HG02763 (cell line): ENCODE data around the gene SPTLC3.

Experiments
- ATAC-seq: cut with Tn5 transposase; IDR thresholded peaks from one replicate; pipeline ENCODE4 v1.9.1; 2021; ENCODE audit warnings: mild to moderate bottlenecking, moderate library complexity; ENCODE audit not compliant: unreplicated experiment

The SPTLC3 gene

DNA sequence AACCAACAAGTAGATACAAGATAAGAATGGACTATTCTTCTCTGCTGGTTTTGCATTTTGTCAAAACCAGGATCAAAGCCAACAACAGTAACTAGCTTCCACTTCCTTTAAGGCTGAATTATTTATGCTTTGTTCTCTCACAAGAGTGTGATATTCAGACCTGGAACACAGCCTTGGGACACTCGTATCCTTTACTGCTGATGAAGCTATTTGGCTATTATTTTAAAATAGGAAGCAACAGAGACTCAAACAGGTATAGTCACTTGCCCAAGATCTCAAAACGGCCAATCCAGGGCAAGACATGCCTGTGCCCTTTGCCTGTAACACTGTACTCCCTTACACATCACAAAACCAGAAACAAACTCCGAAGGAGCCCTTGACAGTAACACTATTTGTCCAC lies 19.9 kb downstream of the SPTLC3 start:
- no peak for ATAC-seq

DNA sequence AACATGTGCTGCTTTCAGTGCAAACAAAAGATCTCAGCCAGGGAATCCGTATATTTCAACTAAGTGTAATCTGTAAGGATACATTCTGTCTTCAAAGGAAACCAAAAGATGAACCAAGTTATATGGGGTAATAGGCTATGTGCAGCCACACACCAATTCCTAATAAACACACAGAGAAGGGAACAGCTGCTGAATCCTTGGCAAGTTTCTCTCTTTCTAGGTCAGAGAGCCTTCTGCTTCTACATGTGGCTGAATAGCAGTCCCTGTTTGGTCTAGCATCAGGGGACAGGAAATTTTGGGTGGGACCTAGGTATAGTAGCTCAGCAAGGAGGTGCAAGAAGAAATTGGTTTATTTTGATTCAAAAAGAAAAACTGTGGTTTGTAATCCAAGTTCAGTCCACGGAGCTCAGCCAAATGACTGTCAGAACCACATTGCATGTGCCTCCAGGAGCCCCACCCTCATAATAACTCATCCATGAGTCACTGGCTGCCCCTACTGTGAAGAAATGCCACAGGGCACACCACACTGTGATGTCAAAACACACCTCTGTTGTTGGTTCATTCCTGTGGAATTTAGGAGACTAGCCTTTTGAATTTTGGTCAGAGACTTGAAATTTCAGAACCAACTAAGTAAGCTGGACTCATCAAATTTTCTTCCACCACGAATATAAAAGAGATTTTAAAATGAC lies 21.1 kb downstream of the SPTLC3 start:
- ATAC-seq, result no peak

DNA sequence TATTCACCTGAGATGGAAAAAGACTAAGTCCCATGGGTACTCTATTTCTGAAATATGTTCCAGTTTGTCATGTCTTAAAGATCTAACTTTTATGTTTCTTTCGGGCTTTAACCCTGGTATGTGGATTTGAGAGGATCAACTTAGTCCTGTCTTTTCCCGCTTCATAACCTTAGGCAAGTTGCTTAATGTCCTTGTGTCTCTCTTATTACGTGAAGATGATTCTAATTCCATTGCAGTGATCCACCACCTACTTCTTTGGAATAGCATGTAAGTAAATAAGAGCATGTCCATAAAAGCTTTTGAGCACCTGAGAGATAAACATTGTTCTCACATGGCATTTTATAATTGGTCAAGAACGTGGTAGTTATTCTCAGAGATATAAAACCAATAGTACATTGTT lies 23.0 kb downstream of the SPTLC3 start:
- no peak for ATAC-seq

DNA sequence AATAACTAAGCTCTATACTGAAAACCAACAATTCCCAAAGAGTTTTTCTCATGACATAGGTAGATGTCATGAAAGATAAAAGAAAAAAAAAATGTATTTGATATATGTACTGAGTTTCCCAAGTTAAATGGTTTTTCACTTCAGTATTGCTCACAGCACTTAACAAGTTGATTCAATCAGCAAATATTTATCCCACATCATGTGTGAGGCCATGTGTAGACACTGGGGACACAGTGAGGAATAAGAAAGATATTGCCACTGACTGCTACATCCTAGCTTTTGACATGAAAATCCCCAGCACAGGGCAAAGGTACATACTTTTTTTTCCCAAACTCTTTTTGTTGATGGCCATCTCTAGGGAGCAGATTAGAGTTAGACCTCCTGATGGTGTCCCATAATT lies 25.3 kb downstream of the SPTLC3 start:
- no peak for ATAC-seq

DNA sequence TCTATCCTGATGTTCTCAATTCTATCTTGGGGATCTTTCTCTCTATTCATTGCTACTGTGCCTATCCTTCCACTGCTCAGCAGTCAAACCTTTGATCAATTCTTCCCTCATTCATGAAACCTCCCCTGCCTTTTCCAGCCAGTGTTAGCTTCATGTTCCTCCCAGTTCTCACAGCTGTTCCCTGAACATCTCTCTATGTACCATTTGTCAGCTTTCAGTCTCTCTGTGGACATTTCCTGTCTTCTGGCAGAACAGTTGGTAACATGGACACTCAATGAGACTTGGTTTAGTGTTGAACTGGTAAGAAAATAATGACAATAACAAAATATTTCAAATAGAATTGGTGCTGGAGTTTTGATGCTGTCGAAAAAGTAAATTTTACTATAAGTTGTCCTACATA lies 26.2 kb downstream of the SPTLC3 start:
- no peak for ATAC-seq

DNA sequence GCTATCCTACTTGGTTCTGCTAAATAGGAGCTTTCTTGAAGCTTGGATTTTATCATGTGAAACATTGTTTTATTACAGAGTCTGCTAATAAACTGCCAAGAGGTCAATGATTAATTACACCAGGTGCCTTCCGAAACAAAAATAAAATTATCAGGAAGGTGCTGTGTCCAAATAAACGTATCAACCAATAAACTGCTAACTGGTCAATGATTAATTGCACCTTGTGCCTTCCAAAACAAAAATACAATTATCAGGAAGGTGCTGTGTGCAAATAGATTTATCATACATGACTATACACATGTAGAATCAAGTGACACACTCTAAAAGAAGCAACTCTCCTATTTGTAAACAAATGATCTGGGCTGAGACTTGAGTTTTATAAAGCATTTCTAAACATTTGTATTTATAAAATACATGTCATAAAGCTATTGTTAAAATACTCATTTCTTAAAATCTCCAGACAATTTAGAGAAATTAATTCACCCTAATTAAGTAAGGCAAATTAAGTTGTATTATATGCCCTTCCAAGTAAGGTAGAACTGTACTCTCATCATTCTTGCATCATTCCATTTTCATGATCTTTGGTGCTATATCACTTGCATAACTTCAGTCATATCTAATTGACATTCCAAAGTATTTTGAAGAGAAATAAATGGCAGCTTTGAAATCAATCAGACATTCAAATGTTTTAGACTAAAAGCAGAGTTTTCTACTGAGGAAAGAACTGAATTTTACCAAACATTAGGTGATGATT lies 26.8 kb downstream of the SPTLC3 start:
- ATAC-seq, result no peak

DNA sequence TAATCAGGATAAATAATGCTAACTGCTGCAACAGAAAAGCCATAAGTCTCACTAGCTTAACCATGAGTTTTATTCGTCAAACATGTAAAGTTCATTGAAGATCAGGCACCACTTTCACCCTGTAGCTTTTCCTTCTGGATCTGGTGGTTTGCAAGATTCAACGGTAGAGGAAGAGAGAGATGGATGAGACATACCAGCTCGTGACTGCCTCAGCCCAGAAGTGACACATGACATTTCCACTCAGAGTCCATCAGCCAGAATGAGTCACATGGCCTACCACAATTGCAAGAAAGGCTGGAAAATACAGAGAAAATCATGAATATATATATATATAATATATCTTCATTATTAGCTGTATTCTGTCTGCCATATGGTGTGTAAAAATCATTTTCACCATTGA lies 29.0 kb downstream of the SPTLC3 start:
- no peak for ATAC-seq

DNA sequence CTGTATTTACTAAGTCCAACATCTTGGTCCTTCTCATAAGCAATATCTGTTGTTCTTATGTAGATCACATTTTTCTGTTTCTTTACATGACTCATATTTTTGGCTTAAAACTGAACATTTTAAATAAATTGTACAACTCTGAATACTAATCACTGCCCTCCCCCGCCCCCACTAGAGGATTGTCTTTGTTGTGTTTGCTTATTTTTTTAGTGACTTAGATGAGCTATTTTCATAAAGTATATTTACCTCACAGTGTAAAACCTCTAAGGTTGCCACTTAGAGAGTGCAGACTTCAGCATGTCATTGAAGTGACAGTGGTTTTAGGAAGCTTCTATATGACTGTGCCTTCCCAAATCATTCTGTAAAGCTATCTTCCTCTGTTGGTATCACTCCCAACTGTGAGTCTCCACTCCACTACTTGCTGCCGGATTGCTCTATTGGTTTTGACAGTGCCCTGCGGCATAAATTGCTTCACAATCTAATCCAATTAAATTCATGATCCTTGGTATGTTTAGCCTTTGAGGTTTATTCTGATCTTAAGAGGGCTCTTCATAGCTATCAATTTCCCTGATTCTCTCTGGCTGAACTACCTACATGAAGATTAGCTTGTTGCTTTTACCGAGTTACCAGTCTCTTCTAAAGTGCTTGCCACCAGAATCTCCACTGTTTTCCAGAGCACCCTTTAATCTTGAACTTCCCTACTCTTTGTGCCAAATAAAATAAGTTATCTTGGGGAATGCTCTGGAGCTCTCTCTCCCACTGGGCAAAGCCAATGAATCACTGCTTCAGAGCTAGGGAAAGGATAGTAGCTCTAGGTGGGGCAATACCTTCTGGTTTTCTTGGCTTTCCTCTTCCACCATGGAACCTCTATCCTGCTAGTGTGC lies 33.0 kb downstream of the SPTLC3 start:
- ATAC-seq, result no peak

DNA sequence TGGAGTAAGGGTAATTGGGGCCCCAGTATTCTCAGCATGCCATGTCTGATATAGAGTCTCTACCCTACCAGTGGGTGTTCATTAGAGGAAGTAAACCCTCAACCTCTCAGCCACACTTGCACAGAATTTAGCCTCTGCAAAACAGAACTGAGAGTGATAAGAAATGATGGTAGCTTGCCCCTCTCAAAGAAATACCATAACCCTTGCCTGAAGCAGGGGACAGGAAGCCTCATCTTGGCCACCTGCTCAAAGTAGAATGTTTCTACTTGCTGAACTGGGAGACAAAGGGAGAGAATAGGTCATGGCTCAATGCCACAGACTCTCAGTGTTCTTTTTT lies 33.7 kb downstream of the SPTLC3 start:
- ATAC-seq, result no peak

DNA sequence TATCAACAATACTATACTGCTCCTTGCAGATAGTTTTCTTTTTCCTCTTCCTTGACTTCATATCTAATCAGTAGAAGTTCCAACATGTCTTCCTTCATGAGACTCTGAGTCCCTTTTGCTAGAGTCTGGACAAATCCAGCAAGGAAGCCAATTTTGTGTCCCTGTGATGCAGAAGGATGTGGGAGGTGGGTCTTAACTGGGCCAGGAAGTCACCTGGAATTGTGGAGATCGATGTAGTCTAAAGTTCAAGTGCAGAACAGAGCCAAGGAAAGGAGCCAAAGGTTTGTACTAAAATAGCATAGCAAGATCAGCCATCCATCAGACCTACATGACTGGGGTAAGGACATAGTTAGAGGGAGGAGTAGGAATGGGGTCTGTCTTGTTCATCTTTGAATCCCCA lies 37.6 kb downstream of the SPTLC3 start:
- ATAC-seq, result no peak

DNA sequence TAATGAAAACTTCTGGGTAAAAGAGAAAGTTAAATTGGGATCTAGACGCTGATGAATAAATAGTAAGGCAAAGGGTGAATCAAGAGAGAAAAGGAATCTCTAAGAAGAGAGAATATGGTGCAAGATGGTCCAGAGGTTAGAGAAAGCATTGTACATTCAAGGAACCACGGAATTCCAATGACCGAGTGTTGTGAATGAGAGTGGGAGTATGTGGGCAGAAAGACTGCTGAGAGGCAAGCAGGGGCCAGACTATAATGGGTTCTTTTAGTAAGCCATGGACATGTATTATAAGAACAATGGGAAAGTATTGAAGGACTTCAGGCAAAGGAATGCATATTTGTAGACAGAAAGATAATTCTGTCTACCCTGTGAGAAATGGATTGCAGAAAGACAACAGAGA lies 45.2 kb downstream of the SPTLC3 start:
- ATAC-seq, result no peak

DNA sequence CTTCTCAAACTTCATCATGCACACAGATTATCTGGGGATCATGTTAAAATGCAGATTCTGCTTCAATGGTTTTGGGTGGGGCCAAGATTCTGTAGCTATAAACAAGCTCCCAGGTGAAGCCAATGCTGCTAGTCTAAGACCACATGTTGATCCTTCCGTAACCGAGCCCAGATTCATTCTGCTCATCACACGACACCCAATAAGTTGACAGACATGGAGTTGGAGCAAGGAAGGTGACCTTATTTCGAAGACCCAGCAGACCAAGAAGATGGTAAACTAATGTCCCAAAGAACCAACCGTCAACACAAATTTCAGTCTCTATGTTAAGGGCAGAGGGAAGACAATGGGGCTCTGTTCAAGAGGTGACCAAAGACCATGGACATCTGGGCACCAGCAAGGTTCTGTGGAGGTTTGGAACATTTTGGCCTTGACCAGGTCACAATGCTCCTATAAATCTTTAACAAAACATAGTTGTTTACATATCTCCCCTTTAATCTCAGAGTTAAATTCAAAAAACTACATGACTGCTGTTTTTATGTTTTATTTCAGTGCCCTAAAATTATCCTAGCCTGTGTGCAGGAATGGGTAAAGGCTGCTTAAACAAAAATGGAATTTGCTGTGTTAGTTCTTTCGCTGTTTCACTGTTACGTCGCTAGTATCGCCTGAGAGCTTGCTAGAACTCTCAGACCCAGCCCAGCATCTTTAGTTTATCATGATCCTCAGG lies 50.1 kb downstream of the SPTLC3 start:
- ATAC-seq, result no peak

DNA sequence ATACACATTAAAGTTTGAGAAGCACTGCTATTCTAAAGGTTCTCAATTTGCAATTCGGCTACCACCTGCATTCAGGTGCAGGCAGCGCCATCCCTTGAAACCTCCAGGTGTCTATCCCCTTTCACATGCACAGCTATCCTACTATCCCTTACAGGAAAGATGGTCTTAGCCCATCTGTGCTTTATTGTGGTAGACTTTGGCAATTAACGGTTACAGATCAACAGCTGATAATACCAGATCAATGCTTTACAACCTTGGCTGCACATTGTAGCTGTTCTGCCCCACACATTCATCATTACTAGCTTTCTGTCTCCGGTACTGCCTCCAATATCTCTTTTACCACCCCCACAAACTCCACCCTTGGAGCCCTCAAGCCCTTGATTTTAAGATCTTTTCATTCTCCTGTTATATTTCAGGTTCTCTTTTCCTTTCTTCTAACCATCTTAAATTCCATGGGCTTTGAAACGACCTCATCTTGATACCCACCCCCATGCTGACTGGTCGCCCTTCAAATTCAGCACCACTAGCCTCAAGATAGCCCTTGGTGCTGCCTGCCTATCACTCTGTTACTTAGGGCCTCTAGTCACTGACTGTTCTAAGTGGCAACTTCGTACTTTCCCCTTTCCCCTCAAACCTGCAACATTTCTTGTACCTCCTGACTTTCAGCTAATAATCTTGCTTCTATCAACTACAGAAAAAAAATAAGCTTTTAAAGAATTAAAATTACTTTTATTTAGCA lies 50.8 kb downstream of the SPTLC3 start:
- no peak for ATAC-seq

DNA sequence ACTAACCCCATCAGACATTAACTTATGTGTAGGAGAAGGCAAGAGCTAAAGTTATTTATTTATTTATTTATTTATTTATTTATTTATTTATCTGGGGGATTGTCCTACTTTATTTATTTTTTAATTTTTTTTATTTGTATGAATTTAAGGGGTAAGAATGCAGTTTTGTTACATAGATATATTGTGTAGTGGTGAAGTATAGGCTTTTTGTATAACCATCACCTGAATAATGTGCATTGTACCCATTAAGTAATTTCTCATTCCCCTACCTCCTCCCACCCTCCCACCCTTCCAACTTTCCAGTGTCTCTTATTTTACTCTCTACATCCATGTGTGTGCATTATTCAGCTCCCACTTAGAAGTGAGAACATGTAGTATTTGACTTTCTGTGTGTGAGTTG lies 51.6 kb downstream of the SPTLC3 start:
- no peak for ATAC-seq

DNA sequence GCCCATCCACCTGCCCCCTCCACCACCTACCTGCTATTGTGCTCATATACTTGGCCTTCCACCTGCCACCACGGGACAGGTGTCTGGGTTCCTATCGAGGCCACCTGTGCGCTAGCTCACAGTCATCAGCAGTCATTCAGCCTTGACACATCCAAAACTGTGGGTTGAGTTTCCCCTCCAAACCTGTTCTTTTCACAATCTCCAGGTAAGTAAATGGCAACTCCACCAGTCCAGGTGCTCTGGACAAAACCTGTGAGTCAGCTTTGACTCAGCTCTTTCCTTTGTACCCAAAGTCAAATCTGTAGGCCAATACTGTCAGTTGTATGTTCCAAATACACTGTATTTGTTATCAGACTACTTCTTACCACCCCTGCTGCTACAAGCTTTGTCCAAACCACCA lies 52.6 kb downstream of the SPTLC3 start:
- no peak for ATAC-seq

DNA sequence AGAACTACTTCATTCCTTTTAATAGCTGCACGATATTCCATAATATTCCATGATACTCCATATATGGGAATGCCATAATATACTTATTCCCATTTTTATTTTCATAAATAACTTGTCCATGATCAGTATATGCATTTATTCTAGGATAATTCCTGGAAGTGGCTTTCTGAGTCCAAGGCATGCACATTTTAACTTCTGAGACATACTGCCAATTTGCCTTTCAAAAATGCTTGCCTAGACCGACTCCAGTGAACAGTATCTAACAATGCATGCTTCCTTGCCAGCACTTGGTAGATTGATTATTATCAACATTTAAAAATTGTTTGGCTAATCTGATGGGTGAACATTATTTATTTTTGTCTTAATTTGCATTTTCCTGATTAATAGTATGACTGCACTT lies 54.0 kb downstream of the SPTLC3 start:
- ATAC-seq, result no peak

DNA sequence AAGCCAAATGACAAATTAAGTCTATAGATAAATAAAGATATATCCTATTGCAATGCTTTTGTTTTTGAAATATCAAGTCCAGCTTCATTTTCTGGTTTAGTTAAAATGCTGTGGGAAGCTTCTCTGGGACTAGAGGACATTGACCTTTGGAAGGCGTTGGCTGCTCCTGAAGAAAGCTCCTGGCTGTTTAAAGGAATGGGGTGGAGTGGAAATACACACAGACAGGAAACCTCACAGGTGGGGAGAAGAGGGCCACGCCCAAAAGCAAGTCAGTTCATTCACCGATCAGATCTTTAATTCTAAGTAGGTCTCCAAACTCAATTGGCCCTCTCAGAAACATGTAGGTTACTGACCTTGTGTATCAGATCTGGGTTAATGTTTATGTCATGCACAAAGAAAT lies 59.6 kb downstream of the SPTLC3 start:
- ATAC-seq, result no peak

DNA sequence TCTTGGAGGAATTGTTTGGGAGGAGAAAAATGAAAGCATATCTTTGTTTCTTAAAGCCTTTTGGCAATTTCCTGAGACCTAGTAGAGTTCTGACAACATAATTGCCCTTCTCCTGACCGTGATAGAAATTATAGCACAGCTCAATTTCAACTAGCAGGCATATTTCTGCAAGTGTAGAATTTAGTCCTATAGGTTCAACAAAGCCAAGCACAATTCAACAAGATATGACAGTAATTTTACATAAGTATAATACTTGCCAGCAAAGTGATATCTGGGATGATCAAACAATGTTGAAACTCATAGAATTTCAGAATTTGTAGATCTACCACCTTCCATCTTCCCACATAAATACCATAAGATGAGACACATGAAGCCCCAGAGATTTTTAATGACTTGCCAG lies 73.1 kb downstream of the SPTLC3 start:
- no peak for ATAC-seq

DNA sequence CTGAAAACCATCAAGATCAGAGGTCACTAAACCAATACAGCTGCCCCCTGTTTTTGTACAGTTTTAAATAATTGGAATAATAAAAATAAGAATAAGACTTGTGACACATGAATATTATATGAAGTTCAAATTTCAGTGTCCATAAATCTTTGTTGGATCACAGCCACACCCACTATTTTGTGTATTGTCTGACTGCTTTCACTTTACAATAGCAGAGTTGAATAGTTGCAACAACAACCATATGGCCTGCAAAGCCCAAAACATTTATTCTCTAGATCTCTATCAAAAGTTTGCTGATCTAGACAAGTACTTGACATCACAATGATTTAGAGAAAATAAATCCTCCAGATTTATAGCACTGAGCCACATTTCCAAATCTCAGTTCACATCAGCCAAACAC lies 73.6 kb downstream of the SPTLC3 start:
- no peak for ATAC-seq

DNA sequence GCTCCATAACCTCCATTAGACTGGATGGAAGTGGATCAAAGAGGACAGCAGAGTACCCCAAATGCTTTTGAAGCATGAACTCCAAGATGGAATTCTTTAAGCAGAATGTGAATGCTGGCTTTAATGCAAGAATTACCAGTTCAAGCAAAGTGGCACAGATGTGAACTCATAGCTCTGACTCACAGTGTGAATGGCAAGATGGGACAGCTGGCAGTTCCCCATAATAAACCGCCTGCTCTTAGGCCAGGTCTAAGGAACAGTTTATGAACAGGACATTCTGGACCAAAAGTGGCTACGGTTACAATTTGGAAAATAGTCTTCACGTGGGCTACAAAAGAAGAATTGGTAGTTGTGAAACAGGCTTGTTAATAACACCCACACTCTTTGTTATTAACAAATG lies 76.5 kb downstream of the SPTLC3 start:
- no peak for ATAC-seq
